ENCODE data around the gene CCR1.

- TF ChIP-seq CTCF (IDR thresholded peaks at IDR 0.05), result no peak
- TF ChIP-seq POLR2A (IDR thresholded peaks at IDR 0.05), result no peak
Measured at GRCh38 chr3:46213201-46213600, 5.1 kb upstream of the CCR1 start.

Measured in Peyer's patch (tissue), 4 donors.